RWPE1 (cell line): ENCODE results near the gene PCYT2.

Experiments used
- CTCF ChIA-PET: fragments of 350-600 bp; sonication (Branson Sonifier 250); formaldehyde crosslinking; extraction: SDS; loops from one replicate; lab custom pipeline; 2021; lab: Yijun Ruan, JAX
- POLR2A ChIA-PET: fragments of 400-600 bp; formaldehyde crosslinking; extraction: SDS; loops from one replicate; lab custom pipeline; 2020; ENCODE audit warnings: antibody characterized with exemption; ENCODE audit not compliant: low non-redundant PET; lab: Yijun Ruan, JAX
- DNase-seq: peaks from one replicate; pipeline ENCODE4 v3.0.0; 2012; ENCODE audit warnings: low spot score
- H3K27ac ChIP-seq: fragments of 450-650 bp; 2 replicates; pipeline ENCODE4 v1.5.1; 2017
- TF ChIP-seq, protein P1 (sequence below): fragments of 450-650 bp; conservative IDR thresholded peaks from 2 replicates; pipeline ENCODE4 v1.5.1; 2017; ENCODE audit warnings: low read depth, mild to moderate bottlenecking

The PCYT2 gene

DNA sequence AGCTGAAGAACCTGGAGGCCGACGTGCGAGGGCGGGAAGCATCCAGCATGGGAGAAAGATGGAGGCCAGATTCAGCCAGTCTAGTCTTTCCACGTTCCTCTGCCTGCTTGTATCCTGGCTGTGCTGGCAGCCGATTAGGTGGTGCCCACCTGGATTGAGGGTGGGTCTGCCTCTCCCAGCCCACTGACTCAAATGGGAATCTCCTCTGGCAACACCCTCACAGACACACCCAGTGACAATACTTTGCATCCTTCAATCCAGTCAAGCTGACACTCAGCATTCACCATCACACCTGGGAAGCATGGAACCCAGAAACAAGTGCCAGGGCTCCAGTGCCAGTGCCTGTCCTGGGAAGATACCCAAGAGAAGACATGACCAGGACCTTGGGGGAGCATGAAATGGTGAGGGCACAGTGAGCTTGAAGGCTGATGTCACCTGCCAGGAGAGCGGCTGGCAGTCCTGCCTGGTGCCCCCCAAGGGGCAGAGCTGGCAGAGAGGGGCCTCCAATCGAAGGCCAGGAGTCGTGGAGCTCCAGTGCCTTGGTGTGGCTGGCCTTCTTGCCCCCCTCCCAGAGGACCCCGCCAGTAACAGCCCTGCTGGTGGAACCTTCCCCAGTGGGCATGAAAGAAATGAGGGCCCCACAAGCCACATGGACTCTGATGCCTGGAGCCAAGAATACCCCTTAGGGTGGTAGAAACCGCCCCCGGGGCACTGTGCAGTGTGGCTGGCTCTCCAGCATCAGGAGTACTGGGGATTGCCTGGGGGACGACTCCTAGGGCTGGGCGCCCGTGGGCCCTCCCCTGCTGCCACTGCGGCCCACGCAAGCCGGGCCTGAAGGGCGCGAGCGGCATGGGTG is 9.8 kb downstream of the PCYT2 start:
- POLR2A ChIA-PET = no interaction called here
- TF ChIP-seq, protein P1, sequence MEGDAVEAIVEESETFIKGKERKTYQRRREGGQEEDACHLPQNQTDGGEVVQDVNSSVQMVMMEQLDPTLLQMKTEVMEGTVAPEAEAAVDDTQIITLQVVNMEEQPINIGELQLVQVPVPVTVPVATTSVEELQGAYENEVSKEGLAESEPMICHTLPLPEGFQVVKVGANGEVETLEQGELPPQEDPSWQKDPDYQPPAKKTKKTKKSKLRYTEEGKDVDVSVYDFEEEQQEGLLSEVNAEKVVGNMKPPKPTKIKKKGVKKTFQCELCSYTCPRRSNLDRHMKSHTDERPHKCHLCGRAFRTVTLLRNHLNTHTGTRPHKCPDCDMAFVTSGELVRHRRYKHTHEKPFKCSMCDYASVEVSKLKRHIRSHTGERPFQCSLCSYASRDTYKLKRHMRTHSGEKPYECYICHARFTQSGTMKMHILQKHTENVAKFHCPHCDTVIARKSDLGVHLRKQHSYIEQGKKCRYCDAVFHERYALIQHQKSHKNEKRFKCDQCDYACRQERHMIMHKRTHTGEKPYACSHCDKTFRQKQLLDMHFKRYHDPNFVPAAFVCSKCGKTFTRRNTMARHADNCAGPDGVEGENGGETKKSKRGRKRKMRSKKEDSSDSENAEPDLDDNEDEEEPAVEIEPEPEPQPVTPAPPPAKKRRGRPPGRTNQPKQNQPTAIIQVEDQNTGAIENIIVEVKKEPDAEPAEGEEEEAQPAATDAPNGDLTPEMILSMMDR = no peak
- DNase-seq = no peak
- peak overlapping the region; percentile 92 for H3K27ac ChIP-seq
- CTCF ChIA-PET = no interaction called here

DNA sequence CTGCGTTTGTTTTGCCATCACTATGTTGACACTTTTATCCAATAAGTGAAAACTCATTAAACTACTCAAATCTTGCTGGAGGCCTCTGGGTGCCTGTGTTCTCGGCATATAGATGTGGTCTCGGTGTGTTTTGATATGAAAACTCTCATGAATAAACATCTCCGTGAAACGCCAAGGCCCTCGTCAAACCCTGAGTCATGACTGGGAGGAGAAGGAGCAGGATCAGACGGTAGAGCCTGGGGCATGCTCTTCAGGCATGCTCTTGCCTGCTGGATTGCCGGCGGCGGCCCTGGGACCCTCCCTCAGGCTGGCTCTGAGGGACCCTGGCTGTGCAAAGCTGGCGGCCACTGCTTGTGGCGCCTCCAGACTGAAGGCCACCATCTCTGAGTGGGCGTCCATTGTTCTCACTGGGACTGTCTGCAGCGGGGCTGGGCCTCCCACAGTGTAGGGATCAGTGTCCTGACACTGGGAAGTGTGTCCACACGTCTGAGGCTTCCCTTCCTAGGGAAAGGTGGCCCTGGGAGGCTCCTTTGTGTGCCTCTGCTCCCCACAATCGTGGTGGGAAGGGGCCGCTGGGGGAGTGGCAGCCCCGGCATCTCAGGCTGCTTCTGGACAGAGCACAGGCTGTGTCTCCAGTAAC is 10.9 kb downstream of the PCYT2 start:
- no peak for DNase-seq
- TF ChIP-seq, protein P1 = no peak
- POLR2A ChIA-PET = no interaction called here
- peak overlapping the region; percentile 92 for H3K27ac ChIP-seq
- CTCF ChIA-PET = no interaction called here

DNA sequence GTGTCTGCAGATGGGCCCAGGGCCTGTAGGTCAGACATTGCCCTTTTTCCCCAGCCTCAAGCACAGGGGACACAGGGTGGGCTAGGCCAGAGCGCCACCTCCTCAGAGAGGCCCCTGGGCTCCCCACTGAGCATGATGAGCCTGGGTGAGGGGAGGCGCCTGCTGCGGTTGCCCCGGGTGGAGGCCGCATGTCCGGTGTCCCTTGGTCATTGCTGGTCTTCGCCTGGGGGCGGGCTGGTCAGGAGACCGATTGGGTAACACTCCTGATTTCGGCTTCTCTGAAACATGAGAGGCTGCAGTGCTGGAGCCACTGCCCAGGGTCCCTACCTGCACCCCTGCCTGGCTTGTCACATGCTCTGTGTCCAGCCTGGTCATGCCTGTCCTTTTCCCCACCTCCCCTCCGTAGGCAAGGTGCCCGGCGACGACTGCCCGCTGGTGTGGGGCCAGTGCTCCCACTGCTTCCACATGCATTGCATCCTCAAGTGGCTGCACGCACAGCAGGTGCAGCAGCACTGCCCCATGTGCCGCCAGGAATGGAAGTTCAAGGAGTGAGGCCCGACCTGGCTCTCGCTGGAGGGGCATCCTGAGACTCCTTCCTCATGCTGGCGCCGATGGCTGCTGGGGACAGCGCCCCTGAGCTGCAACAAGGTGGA is 11.6 kb downstream of the PCYT2 start:
- TF ChIP-seq, protein P1 = no peak
- ChIA-PET POLR2A (no interaction called here), CTCF (interaction anchor here (0.9 kb wide), 1 partner anchor 30 kb away, joined by 3 read pairs; no protein-coding TSS in a partner anchor)
- H3K27ac ChIP-seq = peak overlapping the region; percentile 92
- DNase-seq = no peak

DNA sequence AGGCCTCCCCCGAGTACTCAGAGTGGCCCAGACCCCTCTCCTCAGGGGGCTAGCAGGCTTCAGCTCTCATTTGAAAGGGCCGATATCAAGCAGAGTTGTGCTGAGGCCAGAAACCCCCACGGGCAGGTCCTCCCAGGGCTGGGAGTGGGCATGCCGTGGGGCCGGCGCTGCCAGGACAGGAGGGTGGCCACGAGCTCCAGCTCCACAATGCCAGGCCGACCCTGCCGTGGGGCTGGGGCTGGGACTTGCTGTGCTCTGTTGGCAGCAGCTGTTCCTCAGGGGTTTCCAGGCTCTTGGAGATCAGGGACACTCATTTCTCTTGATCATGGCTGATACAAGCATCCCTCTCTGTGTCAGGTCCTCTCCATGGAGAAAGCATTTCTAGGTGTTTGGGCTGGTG is 12.3 kb downstream of the PCYT2 start:
- ChIA-PET POLR2A (no interaction called here), CTCF (interaction anchor here (0.9 kb wide), 1 partner anchor 29 kb away, joined by 3 read pairs; no protein-coding TSS in a partner anchor)
- peak overlapping the region; percentile 92 for H3K27ac ChIP-seq
- DNase-seq = no peak
- TF ChIP-seq, protein P1 = no peak

DNA sequence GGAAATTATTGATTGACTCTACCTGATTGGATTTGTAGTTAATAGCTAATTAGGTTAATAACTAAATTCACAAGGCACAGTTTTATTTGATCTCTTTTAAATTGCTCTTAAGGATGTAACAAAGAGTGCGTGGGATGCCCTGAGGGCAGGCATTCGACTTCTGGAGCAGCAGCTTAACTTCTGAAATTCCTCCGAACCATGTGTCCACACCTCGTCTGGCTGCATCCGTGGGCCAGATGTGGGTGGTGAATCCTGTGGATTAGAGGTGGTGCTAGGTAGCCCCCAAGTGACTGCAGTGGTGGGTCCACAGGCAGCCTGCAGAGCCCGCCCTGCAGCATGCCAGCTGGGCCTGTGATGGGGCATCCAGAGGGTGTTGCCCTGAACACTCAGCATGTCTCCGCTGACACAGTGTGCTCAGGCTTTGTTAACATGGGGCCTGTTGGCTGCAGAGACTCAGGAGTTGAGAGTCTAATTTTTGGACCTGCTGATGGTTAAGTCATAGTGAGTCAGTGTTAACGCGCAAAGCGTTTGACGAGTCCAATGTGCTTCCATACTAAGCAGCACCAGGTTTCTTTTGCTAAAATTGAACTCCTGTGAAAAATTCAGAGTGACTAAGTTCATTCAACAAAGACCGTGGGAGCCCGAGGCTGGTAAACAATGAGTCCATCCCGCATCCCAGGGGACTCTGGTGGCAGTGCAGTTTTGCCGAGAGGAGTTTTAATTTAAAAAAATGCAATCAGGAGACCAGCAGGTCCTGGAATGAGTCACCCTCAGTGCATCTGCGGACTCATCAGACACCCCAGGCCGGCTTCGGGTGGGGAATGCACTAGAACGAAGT is 13.0 kb downstream of the PCYT2 start:
- TF ChIP-seq, protein P1 = no peak
- ChIA-PET POLR2A (no interaction called here), CTCF (interaction anchor here (0.8 to 1.0 kb wide), 3 partner anchors 12 to 61 kb away, joined by 3 read pairs; no protein-coding TSS in a partner anchor)
- peak overlapping the region; percentile 92 for H3K27ac ChIP-seq
- DNase-seq = peak; percentile 68
